ENCODE data around the gene CHCHD5. TPM values are rescaled to one million over a fixed set of nuclear protein-coding genes. Genes with fewer than 3 reads are reported as not detected.

CHCHD5 gene
- total RNA-seq, 1 experiment from 2014 or later = 32.3 TPM

DNA sequence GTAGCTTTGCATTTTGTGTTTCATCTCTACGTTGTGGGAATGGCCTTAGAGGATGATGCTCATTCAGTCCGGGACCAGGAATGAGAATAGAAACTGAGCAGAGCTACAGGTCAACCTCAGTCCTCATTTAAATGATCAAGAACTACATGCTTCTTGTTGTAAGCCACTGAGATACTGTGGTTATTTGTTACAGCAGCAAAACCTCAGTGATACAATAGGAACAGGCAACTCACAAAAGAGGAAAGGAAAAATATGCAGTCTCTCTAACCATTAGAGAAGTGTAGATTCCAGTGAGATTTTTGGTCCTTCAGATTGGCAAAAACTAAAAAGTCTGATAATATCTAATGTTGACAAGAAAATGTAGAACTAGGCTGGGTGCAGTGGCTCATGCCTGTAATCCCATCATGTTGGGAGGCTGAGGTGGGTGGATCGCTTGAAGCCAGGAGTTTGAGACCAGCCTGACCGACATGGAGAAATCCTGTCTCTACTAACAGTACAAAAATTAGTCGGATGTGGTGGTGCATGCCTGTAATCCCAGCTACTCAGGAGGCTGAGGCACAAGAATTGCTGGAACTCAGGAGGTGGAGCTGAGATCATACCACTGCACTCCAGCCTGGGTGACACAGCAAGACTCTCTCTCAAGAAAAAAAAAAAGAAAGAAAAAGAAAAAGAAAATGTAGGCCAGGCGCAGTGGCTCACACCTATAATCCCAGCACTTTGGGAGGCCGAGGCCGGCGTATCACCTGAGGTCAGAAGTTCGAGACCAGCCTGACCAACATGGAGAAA lies 13.3 kb downstream of the CHCHD5 start:
- no CpG with 5 or more reads among the region's 10 CpGs for WGBS (ENCODE audit: extremely low coverage, insufficient read length, low lambda C conversion rate)
- no peak overlapping the region for H2AFZ ChIP-seq (ENCODE audit: low read length)
- no peaks in the 10 kb centered on the region for H3K23me2 ChIP-seq (ENCODE audit: insufficient read length, low read depth, low read length, poor library complexity, severe bottlenecking)
- H3K9ac ChIP-seq (ENCODE audit: extremely low read depth, insufficient read length, low read length) = no peak overlapping the region
- Mint-ChIP-seq H3K4me3 (no peak overlapping the region), H3K27me3 (ENCODE audit: low read depth) (no peaks in the 10 kb centered on the region; the same call in 1 of the 2 replicates), H3K27ac (no peak overlapping the region), H3K9me3 (peaks cover 0 to 3% of the 10 kb centered on the region in 2 experiments; a peak in 1 of 5 replicates), H3K4me1 (peaks cover 5 to 7% of the 10 kb centered on the region in 2 experiments), H3K36me3 (ENCODE audit: insufficient read depth in 1 of 3, low read depth in 3 of 3) (peaks cover 0 to 5% (median 0%) of the 10 kb centered on the region in 3 experiments; a peak in 1 of 7 replicates)
- H4K91ac ChIP-seq (ENCODE audit: insufficient read length, low read depth, low read length) = no peak overlapping the region
- TF ChIP-seq, protein P1, sequence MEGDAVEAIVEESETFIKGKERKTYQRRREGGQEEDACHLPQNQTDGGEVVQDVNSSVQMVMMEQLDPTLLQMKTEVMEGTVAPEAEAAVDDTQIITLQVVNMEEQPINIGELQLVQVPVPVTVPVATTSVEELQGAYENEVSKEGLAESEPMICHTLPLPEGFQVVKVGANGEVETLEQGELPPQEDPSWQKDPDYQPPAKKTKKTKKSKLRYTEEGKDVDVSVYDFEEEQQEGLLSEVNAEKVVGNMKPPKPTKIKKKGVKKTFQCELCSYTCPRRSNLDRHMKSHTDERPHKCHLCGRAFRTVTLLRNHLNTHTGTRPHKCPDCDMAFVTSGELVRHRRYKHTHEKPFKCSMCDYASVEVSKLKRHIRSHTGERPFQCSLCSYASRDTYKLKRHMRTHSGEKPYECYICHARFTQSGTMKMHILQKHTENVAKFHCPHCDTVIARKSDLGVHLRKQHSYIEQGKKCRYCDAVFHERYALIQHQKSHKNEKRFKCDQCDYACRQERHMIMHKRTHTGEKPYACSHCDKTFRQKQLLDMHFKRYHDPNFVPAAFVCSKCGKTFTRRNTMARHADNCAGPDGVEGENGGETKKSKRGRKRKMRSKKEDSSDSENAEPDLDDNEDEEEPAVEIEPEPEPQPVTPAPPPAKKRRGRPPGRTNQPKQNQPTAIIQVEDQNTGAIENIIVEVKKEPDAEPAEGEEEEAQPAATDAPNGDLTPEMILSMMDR (conservative IDR thresholded peaks at IDR 0.05) = no peak
- no peak overlapping the region for H3K23ac ChIP-seq (ENCODE audit: insufficient read length, low read depth, low read length)
- no peak overlapping the region for H4K5ac ChIP-seq (ENCODE audit: insufficient read length, low read depth, low read length)
- no peak overlapping the region for H3K14ac ChIP-seq (ENCODE audit: insufficient read depth, low read length)
- no peak overlapping the region for H3K18ac ChIP-seq (ENCODE audit: insufficient read length, low read depth, low read length)
- no peaks in the 10 kb centered on the region for H3K4me1 ChIP-seq (ENCODE audit: insufficient read depth, low read length)
- no peak overlapping the region for H3K4me2 ChIP-seq (ENCODE audit: insufficient read depth, insufficient read length, low read length)
- H2BK12ac ChIP-seq (ENCODE audit: insufficient read length, low read depth, low read length) = no peak overlapping the region
- H3K27me3 ChIP-seq (ENCODE audit: insufficient read depth, low read length) = no peaks in the 10 kb centered on the region
- H3K9me3 ChIP-seq (ENCODE audit: control insufficient read depth, low read depth, low read length) = no peaks in the 10 kb centered on the region
- H2AK5ac ChIP-seq (ENCODE audit: insufficient read length, low read length) = no peak overlapping the region
- no peak overlapping the region for H3K4ac ChIP-seq (ENCODE audit: low read depth, low read length)
- H4K20me1 ChIP-seq (ENCODE audit: control insufficient read depth, insufficient read depth, insufficient read length) = no peaks in the 10 kb centered on the region
- H3K56ac ChIP-seq (ENCODE audit: insufficient read length, low read depth, low read length) = no peak overlapping the region
- H2BK15ac ChIP-seq (ENCODE audit: low read depth, low read length) = no peak overlapping the region
- no peak overlapping the region for H4K8ac ChIP-seq (replicated peaks; ENCODE audit: insufficient read length, low read depth, low read length)
- no peak overlapping the region for H2BK20ac ChIP-seq (ENCODE audit: low read depth, low read length, poor library complexity, severe bottlenecking)
- DNase-seq = no peak
- H3K79me2 ChIP-seq (ENCODE audit: insufficient read depth, low read length) = no peaks in the 10 kb centered on the region
- H3K27ac ChIP-seq (ENCODE audit: insufficient read length, low read depth, low read length) = no peak overlapping the region
- H2BK5ac ChIP-seq (ENCODE audit: insufficient read length, low read length) = no peak overlapping the region
- no peak overlapping the region for H3T11ph ChIP-seq (ENCODE audit: low read length)
- no peaks in the 10 kb centered on the region for H3K79me1 ChIP-seq (ENCODE audit: insufficient read depth, low read depth, low read length, poor library complexity, severe bottlenecking)
- H2BK120ac ChIP-seq (ENCODE audit: low read depth, low read length, poor library complexity, severe bottlenecking) = no peak overlapping the region
